Measurements from ENCODE around the gene ARPIN.

ARPIN gene

DNA sequence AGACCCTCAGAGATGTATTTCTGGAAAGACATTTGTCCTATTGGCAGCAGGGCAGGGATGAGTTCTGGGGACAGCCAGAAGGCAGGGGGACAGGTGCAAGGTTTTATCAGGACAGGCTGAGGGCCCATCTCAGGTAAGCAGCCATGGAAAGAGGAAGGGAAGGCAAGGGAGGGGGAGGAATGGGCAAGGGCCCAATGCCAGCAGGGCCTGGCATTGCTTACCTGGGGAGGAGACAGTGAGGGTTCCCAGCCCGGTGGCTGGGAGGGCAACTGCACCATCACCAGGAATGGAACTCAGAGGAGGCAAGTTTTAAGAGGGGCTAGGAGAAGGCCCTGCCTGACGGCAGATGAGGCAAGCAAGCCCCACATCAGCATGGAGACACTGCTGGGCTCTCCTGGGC is 3.1 kb downstream of the ARPIN start:
- Histone ChIP-seq H3K4me3 (ENCODE audit: low read length) (no peak overlapping the region), H3K9ac (ENCODE audit: low read depth, low read length) (no peak overlapping the region), H3K4me2 (ENCODE audit: low read length) (no peak overlapping the region), H3K9me3 (replicated peaks; ENCODE audit: low read length) (no peaks in the 10 kb centered on the region), H3K27me3 (ENCODE audit: control insufficient read depth, insufficient read depth, low read length) (no peaks in the 10 kb centered on the region), H3K4me1 (ENCODE audit: control insufficient read depth, insufficient read depth, low read length) (peaks cover 10% of the 10 kb centered on the region), H3K36me3 (ENCODE audit: insufficient read depth, low read length) (peaks cover 13% of the 10 kb centered on the region)

DNA sequence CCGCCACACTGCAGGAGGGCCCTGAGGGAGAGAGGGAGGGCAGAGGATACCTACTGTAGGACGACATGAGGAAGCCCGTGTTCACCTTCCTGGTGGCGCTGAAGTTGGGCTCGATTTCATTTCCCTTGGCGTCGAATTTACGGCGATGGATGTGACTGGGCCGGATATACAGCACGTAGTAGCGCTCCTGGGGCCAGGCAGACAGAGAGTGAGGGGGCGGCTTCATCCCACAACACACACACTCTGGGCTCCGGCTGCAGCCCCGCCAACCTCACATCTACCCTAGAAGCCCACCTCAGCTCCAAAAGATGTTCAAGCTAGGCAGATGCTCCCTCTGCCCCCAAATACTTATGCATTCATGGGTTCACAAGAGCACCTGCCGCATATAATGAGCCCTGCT is 4.5 kb downstream of the ARPIN start:
- Histone ChIP-seq H3K4me1 (ENCODE audit: control insufficient read depth, insufficient read depth, low read length) (peaks cover 9% of the 10 kb centered on the region), H3K9ac (ENCODE audit: low read depth, low read length) (no peak overlapping the region)

GRCh38 chr15:89907289-89907688 is 5.5 kb downstream of the ARPIN start:
- H3K4me2 ChIP-seq (ENCODE audit: low read length) = no peak overlapping the region
- peaks cover 13% of the 10 kb centered on the region for H3K36me3 ChIP-seq (ENCODE audit: insufficient read depth, low read length)
- H3K27me3 ChIP-seq (ENCODE audit: control insufficient read depth, insufficient read depth, low read length) = no peaks in the 10 kb centered on the region
- H3K9me3 ChIP-seq (replicated peaks; ENCODE audit: low read length) = no peaks in the 10 kb centered on the region
- no peak overlapping the region for H3K4me3 ChIP-seq (ENCODE audit: low read length)
- H3K9ac ChIP-seq (ENCODE audit: low read depth, low read length) = no peak overlapping the region
- H3K4me1 ChIP-seq (ENCODE audit: control insufficient read depth, insufficient read depth, low read length) = peaks cover 5% of the 10 kb centered on the region

More for the DNA sequence above, 4.5 kb downstream of the ARPIN start:
- Histone ChIP-seq H3K4me2 (ENCODE audit: low read length) (no peak overlapping the region), H3K36me3 (ENCODE audit: insufficient read depth, low read length) (peaks cover 13% of the 10 kb centered on the region), H3K9me3 (replicated peaks; ENCODE audit: low read length) (no peaks in the 10 kb centered on the region), H3K27me3 (ENCODE audit: control insufficient read depth, insufficient read depth, low read length) (no peaks in the 10 kb centered on the region), H3K4me3 (ENCODE audit: low read length) (no peak overlapping the region)

GRCh38 chr15:89905846-89906378 is 6.8 kb downstream of the ARPIN start:
- peaks cover 13% of the 10 kb centered on the region for H3K36me3 ChIP-seq (ENCODE audit: insufficient read depth, low read length)
- no peaks in the 10 kb centered on the region for H3K4me1 ChIP-seq (ENCODE audit: control insufficient read depth, insufficient read depth, low read length)
- no peak overlapping the region for H3K4me2 ChIP-seq (ENCODE audit: low read length)
- no peak overlapping the region for H3K4me3 ChIP-seq (ENCODE audit: low read length)
- no peak overlapping the region for H3K9ac ChIP-seq (ENCODE audit: low read depth, low read length)
- no peaks in the 10 kb centered on the region for H3K9me3 ChIP-seq (replicated peaks; ENCODE audit: low read length)
- H3K27me3 ChIP-seq (ENCODE audit: control insufficient read depth, insufficient read depth, low read length) = no peaks in the 10 kb centered on the region

GRCh38 chr15:89904519-89904918 is 8.2 kb downstream of the ARPIN start:
- Histone ChIP-seq H3K4me1 (ENCODE audit: control insufficient read depth, insufficient read depth, low read length) (no peaks in the 10 kb centered on the region), H3K9ac (ENCODE audit: low read depth, low read length) (no peak overlapping the region), H3K9me3 (replicated peaks; ENCODE audit: low read length) (no peaks in the 10 kb centered on the region)

DNA sequence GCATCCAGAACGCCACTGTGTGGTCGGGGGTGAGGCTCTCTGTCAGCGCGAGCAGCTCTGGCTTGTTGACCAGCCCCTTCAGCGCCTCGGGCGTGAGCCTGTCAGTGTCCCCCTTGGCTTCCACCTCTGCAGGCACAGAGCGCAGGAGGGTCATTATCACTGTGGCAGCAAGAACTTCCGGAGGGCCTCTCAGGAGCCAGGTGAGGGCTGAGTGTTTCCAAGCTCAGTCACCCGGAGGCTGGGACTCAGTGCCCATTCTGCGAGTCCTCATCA is 9.0 kb downstream of the ARPIN start:
- Histone ChIP-seq H3K36me3 (ENCODE audit: insufficient read depth, low read length) (peaks cover 10% of the 10 kb centered on the region), H3K27me3 (ENCODE audit: control insufficient read depth, insufficient read depth, low read length) (no peaks in the 10 kb centered on the region), H3K9me3 (replicated peaks; ENCODE audit: low read length) (no peaks in the 10 kb centered on the region), H3K4me3 (ENCODE audit: low read length) (no peak overlapping the region), H3K9ac (ENCODE audit: low read depth, low read length) (no peak overlapping the region), H3K4me2 (ENCODE audit: low read length) (no peak overlapping the region), H3K4me1 (ENCODE audit: control insufficient read depth, insufficient read depth, low read length) (no peaks in the 10 kb centered on the region)

More at GRCh38 chr15:89904519-89904918, 8.2 kb downstream of the ARPIN start:
- no peaks in the 10 kb centered on the region for H3K27me3 ChIP-seq (ENCODE audit: control insufficient read depth, insufficient read depth, low read length)
- H3K4me3 ChIP-seq (ENCODE audit: low read length) = no peak overlapping the region
- H3K36me3 ChIP-seq (ENCODE audit: insufficient read depth, low read length) = peaks cover 10% of the 10 kb centered on the region
- no peak overlapping the region for H3K4me2 ChIP-seq (ENCODE audit: low read length)

- Histone ChIP-seq H3K4me1 (ENCODE audit: control insufficient read depth, insufficient read depth, low read length) (no peaks in the 10 kb centered on the region), H3K36me3 (ENCODE audit: insufficient read depth, low read length) (peaks cover 10% of the 10 kb centered on the region), H3K9ac (ENCODE audit: low read depth, low read length) (no peak overlapping the region)
These were observed 9.5 kb downstream of the ARPIN start for GRCh38 chr15:89903015-89903857.

DNA sequence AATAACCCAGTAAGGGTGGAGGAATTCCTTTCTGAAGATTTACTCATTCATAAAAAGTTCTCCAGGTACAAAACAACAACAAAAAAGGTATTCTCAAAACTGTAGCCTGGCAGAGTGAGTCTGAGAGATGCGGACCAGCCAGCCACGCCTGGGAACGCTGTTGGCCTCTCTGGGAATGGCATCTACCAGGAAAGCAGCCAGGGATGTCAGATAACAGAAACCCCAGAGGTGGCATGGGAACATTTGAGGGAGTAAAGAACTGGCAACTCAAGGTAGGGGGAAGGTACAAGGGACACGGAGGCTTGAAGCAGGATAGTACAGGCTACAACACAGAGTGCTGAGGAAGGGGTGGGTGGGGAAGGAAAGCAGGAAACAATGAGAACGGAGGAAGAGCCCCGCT is 11.9 kb downstream of the ARPIN start:
- Histone ChIP-seq H3K36me3 (ENCODE audit: insufficient read depth, low read length) (no peaks in the 10 kb centered on the region), H3K9me3 (replicated peaks; ENCODE audit: low read length) (no peaks in the 10 kb centered on the region), H3K4me3 (ENCODE audit: low read length) (no peak overlapping the region), H3K4me2 (ENCODE audit: low read length) (no peak overlapping the region), H3K27me3 (ENCODE audit: control insufficient read depth, insufficient read depth, low read length) (no peaks in the 10 kb centered on the region), H3K9ac (ENCODE audit: low read depth, low read length) (no peak overlapping the region), H3K4me1 (ENCODE audit: control insufficient read depth, insufficient read depth, low read length) (no peaks in the 10 kb centered on the region)

More at GRCh38 chr15:89903015-89903857, 9.5 kb downstream of the ARPIN start:
- H3K4me3 ChIP-seq (ENCODE audit: low read length) = no peak overlapping the region
- no peak overlapping the region for H3K4me2 ChIP-seq (ENCODE audit: low read length)
- no peaks in the 10 kb centered on the region for H3K9me3 ChIP-seq (replicated peaks; ENCODE audit: low read length)
- H3K27me3 ChIP-seq (ENCODE audit: control insufficient read depth, insufficient read depth, low read length) = no peaks in the 10 kb centered on the region

- no peaks in the 10 kb centered on the region for H3K9me3 ChIP-seq (replicated peaks; ENCODE audit: low read length)
- H3K4me1 ChIP-seq (ENCODE audit: control insufficient read depth, insufficient read depth, low read length) = no peaks in the 10 kb centered on the region
- H3K4me2 ChIP-seq (ENCODE audit: low read length) = no peak overlapping the region
- no peak overlapping the region for H3K4me3 ChIP-seq (ENCODE audit: low read length)
- H3K27me3 ChIP-seq (ENCODE audit: control insufficient read depth, insufficient read depth, low read length) = no peaks in the 10 kb centered on the region
- H3K36me3 ChIP-seq (ENCODE audit: insufficient read depth, low read length) = no peaks in the 10 kb centered on the region
- H3K9ac ChIP-seq (ENCODE audit: low read depth, low read length) = no peak overlapping the region
These were observed 12.7 kb downstream of the ARPIN start for GRCh38 chr15:89899951-89900567.

GRCh38 chr15:89899295-89899945 is 13.3 kb downstream of the ARPIN start:
- H3K9ac ChIP-seq (ENCODE audit: low read depth, low read length) = no peak overlapping the region

GRCh38 chr15:89898614-89899294 is 14.0 kb downstream of the ARPIN start:
- Histone ChIP-seq H3K27me3 (ENCODE audit: control insufficient read depth, insufficient read depth, low read length) (no peaks in the 10 kb centered on the region), H3K9me3 (replicated peaks; ENCODE audit: low read length) (no peaks in the 10 kb centered on the region), H3K9ac (ENCODE audit: low read depth, low read length) (no peak overlapping the region), H3K36me3 (ENCODE audit: insufficient read depth, low read length) (no peaks in the 10 kb centered on the region), H3K4me3 (ENCODE audit: low read length) (no peak overlapping the region), H3K4me1 (ENCODE audit: control insufficient read depth, insufficient read depth, low read length) (no peaks in the 10 kb centered on the region), H3K4me2 (ENCODE audit: low read length) (no peak overlapping the region)

More at GRCh38 chr15:89899295-89899945, 13.3 kb downstream of the ARPIN start:
- H3K9me3 ChIP-seq (replicated peaks; ENCODE audit: low read length) = no peaks in the 10 kb centered on the region
- no peak overlapping the region for H3K4me3 ChIP-seq (ENCODE audit: low read length)
- no peak overlapping the region for H3K4me2 ChIP-seq (ENCODE audit: low read length)
- H3K4me1 ChIP-seq (ENCODE audit: control insufficient read depth, insufficient read depth, low read length) = no peaks in the 10 kb centered on the region
- H3K27me3 ChIP-seq (ENCODE audit: control insufficient read depth, insufficient read depth, low read length) = no peaks in the 10 kb centered on the region
- H3K36me3 ChIP-seq (ENCODE audit: insufficient read depth, low read length) = no peaks in the 10 kb centered on the region
